Measurements from ENCODE around the gene CACNA2D4. TPM values are rescaled to one million over a fixed set of nuclear protein-coding genes. Genes with fewer than 3 reads are reported as not detected.

CACNA2D4 gene
- polyA plus RNA-seq, 3 donors, result 17.8 to 87.7 (median 22.1) TPM

- peaks cover 52 to 89% of the 10 kb centered on the region in 2 donors for H3K36me3 ChIP-seq (replicated peaks in 1 of 2; ENCODE audit: control insufficient read depth in 1 of 2, insufficient read depth in 2 of 2, low read length in 2 of 2)
- no CpG with 5 or more reads among the region's 4 CpGs for whole genome bisulfite sequencing (ENCODE audit: insufficient coverage)
- H4K20me1 ChIP-seq (ENCODE audit: insufficient read depth, low read length), result peaks cover 17% of the 10 kb centered on the region
- no peaks in the 10 kb centered on the region for H3K9me3 ChIP-seq (replicated peaks in 1 of 2; ENCODE audit: control insufficient read depth in 1 of 2, insufficient read depth in 1 of 2, low read length in 2 of 2)
- Mint-ChIP-seq H3K27ac (no peak overlapping the region), H3K27me3 (ENCODE audit: low read depth in 3 of 3) (no peaks in the 10 kb centered on the region), H3K4me1 (no peaks in the 10 kb centered on the region), H3K36me3 (peaks cover 62 to 71% of the 10 kb centered on the region in 2 donors), H3K9me3 (no peaks in the 10 kb centered on the region), H3K4me3 (no peak overlapping the region)
- no peak overlapping the region for H3K4me3 ChIP-seq (replicated peaks in 1 of 3; ENCODE audit: low read depth in 2 of 3, low read length in 3 of 3)
- no peak overlapping the region for H2AFZ ChIP-seq (ENCODE audit: insufficient read depth, low read depth, low read length, poor library complexity, severe bottlenecking)
- H3K27me3 ChIP-seq (ENCODE audit: control insufficient read depth in 2 of 2, insufficient read depth in 2 of 2, low read length in 2 of 2), result no peaks in the 10 kb centered on the region
- no peak overlapping the region for H3K27ac ChIP-seq (ENCODE audit: low read depth in 1 of 2, low read length in 2 of 2)
- no peaks in the 10 kb centered on the region for H3K4me1 ChIP-seq (ENCODE audit: control insufficient read depth in 1 of 2, insufficient read depth in 2 of 2, low read length in 2 of 2)
- H3K4me2 ChIP-seq (replicated peaks; ENCODE audit: extremely low read depth, low read length, poor library complexity, severe bottlenecking), result no peak overlapping the region
- intact Hi-C loops (cut with micrococcal nuclease), result no loop called here
- no peak for DNase-seq
- no peaks in the 10 kb centered on the region for H3K79me2 ChIP-seq (ENCODE audit: insufficient read depth, low read length)
- H3K9ac ChIP-seq (ENCODE audit: insufficient read depth, low read length, poor library complexity, severe bottlenecking), result no peak overlapping the region
- no peak for TF ChIP-seq CTCF (IDR thresholded peaks at IDR 0.05)
Measured at GRCh38 chr12:1778911-1779310, 139.5 kb downstream of the CACNA2D4 start.

- H3K4me3 ChIP-seq (replicated peaks in 1 of 3; ENCODE audit: low read depth in 2 of 3, low read length in 3 of 3), result no peak overlapping the region
- no peak overlapping the region for H3K27ac ChIP-seq (ENCODE audit: low read depth in 1 of 2, low read length in 2 of 2)
- Mint-ChIP-seq H3K9me3 (no peaks in the 10 kb centered on the region), H3K27ac (no peak overlapping the region), H3K36me3 (peaks cover 63 to 71% of the 10 kb centered on the region in 2 donors), H3K4me1 (no peaks in the 10 kb centered on the region), H3K4me3 (no peak overlapping the region), H3K27me3 (ENCODE audit: low read depth in 3 of 3) (no peaks in the 10 kb centered on the region)
- peaks cover 17% of the 10 kb centered on the region for H4K20me1 ChIP-seq (ENCODE audit: insufficient read depth, low read length)
- DNase-seq, result no peak
- no peak for TF ChIP-seq CTCF (IDR thresholded peaks at IDR 0.05)
- H3K9ac ChIP-seq (ENCODE audit: insufficient read depth, low read length, poor library complexity, severe bottlenecking), result no peak overlapping the region
- H3K79me2 ChIP-seq (ENCODE audit: insufficient read depth, low read length), result no peaks in the 10 kb centered on the region
- intact Hi-C loops (cut with micrococcal nuclease), result no loop called here
- no peaks in the 10 kb centered on the region for H3K4me1 ChIP-seq (ENCODE audit: control insufficient read depth in 1 of 2, insufficient read depth in 2 of 2, low read length in 2 of 2)
- no peaks in the 10 kb centered on the region for H3K9me3 ChIP-seq (replicated peaks in 1 of 2; ENCODE audit: control insufficient read depth in 1 of 2, insufficient read depth in 1 of 2, low read length in 2 of 2)
- 89% methylated on average over 3 of the region's 5 CpGs for WGBS (ENCODE audit: insufficient coverage)
- H2AFZ ChIP-seq (ENCODE audit: insufficient read depth, low read depth, low read length, poor library complexity, severe bottlenecking), result no peak overlapping the region
- no peaks in the 10 kb centered on the region for H3K27me3 ChIP-seq (ENCODE audit: control insufficient read depth in 2 of 2, insufficient read depth in 2 of 2, low read length in 2 of 2)
- no peak overlapping the region for H3K4me2 ChIP-seq (replicated peaks; ENCODE audit: extremely low read depth, low read length, poor library complexity, severe bottlenecking)
- peaks cover 50 to 89% of the 10 kb centered on the region in 2 donors for H3K36me3 ChIP-seq (replicated peaks in 1 of 2; ENCODE audit: control insufficient read depth in 1 of 2, insufficient read depth in 2 of 2, low read length in 2 of 2)
Measured at GRCh38 chr12:1777798-1778197, 140.7 kb downstream of the CACNA2D4 start.
